GM11168 (cell line): ENCODE data around the gene PCDH20.
"Not testable (repeated sequence)": the region's sequence is repeated elsewhere in the genome, so short reads cannot be mapped to it uniquely, and the experiment has no call there.

Experiments
- in situ Hi-C: fragments of 300-500 bp; cut with MboI; formaldehyde crosslinking; loops from one replicate; pipeline ENCODE4 v1.12.0; 2022; ENCODE audit warnings: low sequenced_read_pairs; ENCODE audit not compliant: unreplicated experiment

The PCDH20 gene, protein sequence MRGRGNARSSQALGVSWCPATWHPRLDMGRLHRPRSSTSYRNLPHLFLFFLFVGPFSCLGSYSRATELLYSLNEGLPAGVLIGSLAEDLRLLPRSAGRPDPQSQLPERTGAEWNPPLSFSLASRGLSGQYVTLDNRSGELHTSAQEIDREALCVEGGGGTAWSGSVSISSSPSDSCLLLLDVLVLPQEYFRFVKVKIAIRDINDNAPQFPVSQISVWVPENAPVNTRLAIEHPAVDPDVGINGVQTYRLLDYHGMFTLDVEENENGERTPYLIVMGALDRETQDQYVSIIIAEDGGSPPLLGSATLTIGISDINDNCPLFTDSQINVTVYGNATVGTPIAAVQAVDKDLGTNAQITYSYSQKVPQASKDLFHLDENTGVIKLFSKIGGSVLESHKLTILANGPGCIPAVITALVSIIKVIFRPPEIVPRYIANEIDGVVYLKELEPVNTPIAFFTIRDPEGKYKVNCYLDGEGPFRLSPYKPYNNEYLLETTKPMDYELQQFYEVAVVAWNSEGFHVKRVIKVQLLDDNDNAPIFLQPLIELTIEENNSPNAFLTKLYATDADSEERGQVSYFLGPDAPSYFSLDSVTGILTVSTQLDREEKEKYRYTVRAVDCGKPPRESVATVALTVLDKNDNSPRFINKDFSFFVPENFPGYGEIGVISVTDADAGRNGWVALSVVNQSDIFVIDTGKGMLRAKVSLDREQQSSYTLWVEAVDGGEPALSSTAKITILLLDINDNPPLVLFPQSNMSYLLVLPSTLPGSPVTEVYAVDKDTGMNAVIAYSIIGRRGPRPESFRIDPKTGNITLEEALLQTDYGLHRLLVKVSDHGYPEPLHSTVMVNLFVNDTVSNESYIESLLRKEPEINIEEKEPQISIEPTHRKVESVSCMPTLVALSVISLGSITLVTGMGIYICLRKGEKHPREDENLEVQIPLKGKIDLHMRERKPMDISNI

DNA sequence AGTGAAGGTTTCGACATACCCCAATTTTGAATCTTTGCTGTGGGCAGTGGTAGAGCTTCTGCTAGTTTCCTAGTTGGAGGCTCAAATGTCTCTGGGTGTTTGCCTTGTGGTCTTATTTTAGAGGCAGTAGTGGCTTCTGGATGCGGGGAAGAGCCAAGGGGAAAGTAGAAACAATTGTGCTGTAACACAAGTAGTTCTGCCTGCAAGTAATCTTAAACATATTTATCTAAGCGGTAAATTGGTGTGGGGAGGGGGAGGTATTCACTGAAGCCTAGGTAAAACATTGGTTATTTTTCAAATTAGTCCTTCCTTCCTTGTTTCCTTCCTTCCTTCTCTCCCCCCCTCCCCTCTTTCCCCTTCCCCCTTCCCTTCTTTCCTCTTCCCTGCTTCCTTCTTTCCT lies at the start of gene PCDH20:
Gene PCDH20, minus strand, starts transcription at position 101 of the 400 bp plus-strand sequence. CDS start 691 bp downstream, outside the sequence.
- in situ Hi-C loops: no loop called here

DNA sequence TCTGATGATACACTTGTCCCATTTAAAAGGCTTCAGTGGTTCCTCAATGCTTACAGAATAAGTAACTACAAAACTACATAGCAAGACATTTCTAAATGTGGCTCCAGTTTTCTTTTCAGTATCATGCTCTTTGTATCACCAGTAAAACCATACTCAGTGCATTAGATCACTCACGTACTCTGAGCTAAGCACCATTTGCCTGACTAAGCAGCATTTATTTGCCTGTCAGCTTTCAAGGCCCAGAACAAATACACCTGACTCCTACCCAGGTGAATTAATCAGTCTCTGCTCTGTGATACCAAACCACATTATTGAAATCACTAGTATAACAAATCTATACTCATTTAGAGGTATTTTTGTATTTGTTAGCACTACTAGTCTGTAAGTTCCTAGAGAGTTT lies 47.4 kb upstream of the PCDH20 start:
- in situ Hi-C loops: no loop called here

DNA sequence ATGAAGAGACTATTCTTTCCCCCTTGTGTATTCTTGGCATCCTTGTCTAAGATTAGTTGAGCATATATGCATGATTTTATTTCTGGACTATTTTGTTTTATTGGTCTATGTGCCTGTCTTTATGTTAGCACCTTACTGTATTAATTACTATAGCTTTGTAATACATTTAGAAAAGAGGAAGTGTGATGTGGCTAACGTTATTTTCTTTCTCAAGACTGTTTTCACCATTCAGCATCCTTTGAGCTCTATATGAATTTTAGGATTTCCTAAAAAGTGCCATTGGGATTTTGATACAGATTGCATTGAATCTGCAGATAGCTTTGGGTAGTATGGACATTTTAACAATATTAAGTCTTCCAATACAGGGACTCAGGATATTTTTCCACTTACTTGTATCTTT lies 37.5 kb upstream of the PCDH20 start:
- in situ Hi-C loops: no loop called here

DNA sequence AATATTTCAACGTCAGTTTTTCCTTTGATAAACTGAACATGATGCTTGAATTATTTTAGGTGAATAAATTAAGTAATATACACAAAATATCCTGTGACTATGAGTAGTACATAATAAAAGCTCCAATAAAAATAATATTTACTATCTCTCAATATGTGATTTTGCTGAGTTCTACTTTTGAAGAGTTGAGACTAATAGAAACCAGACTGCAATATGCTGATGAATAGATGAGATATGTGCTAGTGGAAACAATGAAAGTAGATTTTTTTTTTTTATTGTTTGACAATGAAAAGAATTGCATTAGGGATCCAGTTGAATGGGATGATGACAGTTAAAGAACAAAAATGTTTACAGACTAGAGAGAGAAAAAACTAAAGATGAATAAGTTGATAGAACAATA lies 16.4 kb upstream of the PCDH20 start:
- in situ Hi-C loops: no loop called here

DNA sequence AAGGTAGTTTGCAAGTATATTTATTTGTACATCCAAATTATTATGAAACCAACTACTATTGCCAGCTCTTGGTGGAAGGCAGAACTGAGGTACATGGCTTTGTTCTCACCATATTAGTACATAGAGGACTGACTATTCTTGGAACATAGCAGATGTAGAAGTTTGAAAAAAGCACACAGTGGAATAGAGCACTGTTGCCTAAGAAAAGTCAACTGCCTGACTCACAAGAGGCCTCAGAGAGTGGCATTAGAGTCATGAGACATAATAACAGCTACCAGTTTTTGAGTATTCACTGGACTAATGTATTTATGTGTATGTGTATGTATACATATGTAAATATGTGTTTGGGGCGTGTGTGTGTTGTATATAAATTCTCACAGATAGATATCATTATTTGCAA lies 8.3 kb upstream of the PCDH20 start:
- in situ Hi-C loops: no loop called here

DNA sequence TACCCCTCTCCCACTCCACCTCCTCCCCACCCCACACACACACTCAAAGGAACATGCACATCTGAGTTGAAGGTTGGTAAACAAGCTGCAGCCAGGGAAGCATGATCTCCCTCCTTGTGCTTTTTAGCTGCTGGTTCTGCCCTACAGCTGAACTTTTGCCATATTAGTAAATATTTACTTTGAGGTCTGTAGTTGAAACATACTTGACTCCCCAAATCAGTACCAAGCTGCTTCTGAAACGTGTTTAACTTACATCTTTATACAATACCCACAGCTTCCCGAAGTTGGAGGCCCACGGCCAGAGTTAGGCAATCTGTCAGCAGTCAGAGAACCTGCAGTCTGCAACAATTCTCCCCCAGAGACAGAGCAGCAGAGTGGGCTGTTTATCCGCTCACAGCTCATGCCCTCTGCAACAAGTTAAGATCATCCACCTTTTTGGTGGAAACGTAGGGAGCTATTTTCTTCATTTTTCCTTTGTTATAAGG lies 1.5 kb upstream of the PCDH20 start:
- in situ Hi-C loops: no loop called here

DNA sequence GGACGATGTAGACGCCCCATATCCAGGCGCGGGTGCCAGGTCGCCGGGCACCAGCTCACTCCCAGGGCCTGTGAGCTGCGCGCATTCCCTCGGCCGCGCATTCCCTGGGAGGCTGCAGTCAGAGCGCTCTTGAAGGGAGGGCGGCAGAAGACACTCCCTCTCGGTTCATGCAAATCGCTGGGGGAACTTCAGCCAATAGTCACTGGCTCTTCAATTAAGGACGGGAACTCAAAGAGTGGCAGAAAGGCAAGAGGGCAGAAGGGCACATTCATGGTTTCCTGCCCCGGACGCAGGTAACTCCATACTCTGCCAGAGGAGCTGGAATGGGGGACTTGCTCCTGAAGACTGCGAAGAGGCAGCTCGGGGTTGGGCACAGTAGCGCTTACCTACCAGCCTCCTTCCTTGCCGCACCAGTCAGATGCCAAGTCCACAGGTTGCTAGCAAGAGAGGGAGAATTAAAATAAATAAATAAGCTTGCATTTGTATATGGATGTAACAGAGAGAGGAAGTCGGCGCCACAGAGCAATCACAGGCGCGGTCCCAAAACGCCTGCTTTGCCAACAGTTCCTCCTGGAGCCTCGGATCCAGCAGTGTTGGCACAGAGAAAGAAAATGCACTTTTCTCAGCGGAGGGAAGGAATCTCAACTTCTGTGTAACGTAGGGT lies 459 bp downstream of the PCDH20 start:
- in situ Hi-C loops: no loop called here

DNA sequence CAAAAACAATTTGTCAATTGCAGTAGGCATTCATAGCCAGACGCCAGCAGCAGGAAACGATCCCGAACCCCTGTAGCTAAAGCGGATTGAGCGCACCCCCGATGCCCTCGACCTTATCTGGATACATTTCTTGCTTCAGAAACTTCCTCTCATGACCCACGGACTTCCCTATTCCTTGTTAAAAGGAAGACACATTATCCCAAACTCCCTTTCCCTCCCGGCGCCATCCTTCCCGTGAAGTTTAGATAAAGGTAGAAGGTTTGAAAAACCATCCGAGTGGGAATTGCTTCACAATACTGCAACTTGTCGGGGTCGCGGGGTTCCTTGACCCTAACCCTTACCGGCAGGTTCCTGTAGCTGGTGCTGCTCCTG lies 977 bp downstream of the PCDH20 start:
- in situ Hi-C loops: no loop called here

DNA sequence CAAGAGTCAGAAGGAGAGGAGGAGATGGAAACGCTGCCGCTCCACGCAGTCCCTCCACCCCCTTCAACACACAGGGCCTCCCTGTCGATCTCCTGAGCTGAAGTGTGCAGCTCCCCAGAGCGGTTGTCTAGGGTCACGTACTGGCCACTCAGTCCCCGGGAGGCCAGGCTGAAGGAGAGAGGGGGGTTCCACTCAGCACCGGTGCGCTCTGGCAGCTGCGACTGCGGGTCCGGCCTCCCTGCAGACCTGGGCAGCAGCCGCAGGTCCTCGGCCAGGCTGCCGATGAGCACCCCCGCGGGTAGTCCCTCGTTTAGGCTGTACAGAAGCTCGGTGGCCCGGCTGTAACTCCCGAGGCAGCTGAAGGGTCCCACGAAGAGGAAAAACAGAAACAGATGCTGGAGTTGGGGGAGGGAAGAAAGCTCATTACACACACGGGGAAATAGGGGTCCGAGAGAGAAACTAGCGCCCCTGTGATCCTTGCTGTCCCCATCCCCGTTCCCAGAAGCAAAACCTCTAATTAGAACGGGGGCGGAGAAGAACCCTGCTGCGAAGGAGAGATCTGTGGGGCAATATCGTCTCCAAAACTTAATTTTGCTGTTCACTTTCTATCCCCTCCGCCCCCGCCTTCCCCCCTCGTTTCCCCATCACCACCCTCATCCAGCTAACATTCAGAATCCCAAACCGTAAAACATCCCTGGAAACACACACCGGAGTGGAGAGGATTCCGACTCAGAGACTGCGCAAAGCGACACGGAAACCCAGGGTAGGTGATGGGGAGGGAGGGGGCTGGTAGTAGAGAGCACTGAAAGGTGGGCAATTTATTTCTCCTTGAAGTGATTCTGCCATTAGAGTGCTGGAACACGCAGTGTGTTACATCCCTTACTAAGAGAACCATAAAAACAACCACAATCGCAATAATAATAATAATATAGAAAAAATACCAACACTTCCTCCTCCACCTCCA lies 1.8 kb downstream of the PCDH20 start:
- in situ Hi-C loops: no loop called here

DNA sequence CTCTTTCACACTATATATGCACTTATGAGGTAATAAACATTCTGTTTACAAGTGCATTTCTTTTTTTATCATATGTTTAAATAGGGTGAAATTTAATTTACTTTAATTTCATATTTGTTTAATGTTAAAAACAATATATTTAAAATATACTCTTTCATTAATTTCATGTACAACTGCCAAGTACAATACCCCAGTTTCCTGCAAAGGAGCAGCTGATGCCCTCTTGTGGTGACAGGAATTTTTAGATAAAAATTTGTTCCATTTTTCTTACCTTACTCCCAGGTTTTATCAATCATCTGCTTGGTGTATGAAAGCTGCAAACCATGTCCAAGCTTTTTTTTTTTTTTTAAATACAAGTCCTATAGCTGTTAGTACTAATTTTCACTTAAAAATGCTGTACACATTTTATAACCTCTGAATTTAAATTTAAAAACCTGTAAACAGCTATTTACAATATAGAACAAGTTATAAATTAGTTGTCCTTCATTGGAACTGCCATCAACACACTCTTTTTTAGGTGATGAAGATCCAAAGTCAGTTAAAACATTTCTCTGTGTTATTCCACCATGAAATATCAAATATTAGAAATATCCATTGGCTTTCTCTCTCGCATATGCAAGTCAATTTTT lies 4.9 kb downstream of the PCDH20 start:
- in situ Hi-C loops: no loop called here

DNA sequence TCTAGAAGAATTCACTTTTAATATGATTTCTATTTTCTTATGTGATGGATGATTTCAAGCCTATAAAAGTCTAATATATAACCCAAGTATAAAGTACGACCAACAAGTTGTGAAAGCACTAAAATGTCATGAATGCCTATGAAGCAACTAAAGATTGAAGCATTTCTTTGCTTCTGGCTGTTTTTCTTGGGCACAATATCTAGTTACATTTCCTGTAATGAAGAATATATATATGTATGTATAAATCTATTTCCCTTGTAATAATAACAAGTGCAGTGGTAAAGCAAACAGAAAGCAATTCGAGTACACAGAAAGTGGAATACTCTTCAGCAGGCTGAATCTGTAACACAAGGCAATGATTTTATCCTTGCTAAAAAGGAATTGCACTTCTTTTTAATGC lies 5.4 kb downstream of the PCDH20 start:
- in situ Hi-C loops: no loop called here

DNA sequence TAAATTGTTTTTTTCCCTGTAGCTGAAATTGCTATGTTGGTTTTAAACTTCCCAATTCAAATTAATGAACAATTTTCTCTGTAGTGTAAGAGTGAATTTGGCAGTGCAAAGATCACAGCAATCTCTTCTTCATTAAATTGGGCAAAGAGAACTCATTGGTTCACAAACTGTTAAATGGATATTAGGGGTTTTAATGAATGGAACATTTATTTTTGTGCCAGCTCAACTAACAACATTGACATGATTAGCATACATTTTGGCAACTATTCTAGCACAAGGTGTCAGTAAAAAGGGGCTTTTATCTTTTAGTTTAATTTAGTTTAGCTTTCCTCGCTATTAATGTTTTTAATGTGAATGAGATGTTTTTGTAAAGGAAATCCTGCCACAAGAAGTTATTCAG lies 7.1 kb downstream of the PCDH20 start:
- in situ Hi-C loops: no loop called here

DNA sequence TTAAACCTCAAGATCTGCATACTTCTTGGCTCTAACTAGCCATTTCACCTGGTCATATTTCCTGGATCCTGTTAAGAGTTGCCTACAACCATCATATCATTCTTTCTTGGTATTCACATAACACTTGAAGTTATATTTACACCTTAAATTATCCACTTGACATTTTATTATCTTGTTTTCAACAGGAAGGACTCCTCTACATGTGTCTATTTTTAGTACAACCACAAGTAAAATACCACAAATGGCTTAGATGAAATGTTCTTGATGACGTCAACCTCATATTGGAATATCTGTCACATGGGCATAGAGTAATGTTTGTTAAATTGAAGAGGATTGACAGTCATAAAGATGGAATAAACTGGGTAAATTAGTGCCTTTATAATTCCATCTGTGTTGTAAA lies 9.4 kb downstream of the PCDH20 start:
- in situ Hi-C loops: no loop called here

DNA sequence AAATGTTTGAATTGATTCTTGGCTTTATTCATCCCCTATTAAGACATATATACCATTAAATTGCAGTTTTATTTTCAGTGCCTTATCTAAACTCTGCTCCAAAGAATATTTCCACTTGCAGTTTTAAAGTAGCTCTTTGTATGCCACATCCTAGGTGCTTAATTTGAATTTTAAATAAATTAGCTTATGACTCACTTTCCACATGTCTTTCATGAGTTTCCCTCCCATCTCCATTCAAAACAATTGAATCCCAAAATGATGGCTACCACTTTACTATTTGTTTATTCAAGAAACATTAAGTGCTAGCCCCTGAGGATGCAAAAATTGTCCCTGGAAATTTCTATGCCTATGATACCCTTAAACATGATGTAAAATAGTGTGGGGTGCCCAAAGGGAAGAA lies 19.5 kb downstream of the PCDH20 start:
- in situ Hi-C loops: no loop called here

DNA sequence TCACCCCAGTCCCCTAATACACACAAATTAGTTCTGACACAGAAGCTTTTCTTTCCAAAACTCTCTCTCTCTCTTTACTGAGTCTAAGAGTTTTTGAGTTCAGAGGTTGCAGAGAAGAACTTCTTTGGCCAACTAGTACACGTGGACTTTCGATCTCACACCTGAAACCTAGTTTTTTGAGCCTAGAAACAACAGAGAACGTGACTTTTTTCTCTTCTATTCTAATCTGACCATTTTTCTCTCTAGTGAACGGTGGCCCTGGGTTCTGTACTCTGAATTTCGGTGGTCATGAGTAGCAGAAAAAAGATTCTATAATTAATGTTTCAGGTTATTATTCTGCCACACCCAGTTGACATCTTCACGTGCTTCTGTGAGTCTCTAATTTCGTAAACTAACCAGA lies 24.2 kb downstream of the PCDH20 start:
- in situ Hi-C loops: no loop called here

DNA sequence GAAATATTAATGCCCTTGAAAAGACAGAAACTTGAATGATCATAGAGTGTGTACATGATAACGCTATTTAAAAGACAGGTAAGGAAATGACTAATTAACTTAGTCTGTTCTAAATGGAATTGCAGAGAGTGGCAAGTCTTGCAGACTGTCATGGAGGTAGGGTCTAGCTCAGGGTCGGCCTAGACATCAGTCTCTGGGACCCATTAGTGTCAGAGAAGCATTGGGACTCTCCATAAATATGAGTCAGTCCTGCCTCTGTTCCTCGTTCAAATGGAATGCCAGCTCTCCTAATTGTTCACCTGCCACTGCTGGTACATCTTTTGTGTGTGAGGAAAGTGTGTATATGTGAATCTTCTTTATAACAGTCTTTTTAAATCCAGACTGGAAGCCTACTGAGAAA lies 28.0 kb downstream of the PCDH20 start:
- in situ Hi-C loops: no loop called here

DNA sequence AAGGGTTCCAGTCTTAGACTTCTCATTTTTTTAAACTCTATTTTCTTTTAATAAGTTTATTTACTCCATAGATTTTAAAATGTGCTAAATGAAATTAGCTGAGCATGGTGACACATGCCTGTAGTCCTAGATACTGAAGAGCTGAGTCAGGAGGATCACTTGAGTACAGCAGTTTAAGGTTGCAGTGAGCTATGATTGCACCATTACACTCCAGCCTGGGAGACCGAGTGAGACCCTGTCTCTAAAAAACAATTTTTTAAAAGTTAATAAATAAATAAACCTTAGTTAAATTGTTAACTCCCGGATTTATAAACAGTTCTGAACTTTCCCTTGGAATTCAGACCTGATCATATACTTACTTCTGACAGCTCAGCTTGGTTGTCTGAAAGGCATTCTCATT lies 32.5 kb downstream of the PCDH20 start:
- in situ Hi-C loops: no loop called here

DNA sequence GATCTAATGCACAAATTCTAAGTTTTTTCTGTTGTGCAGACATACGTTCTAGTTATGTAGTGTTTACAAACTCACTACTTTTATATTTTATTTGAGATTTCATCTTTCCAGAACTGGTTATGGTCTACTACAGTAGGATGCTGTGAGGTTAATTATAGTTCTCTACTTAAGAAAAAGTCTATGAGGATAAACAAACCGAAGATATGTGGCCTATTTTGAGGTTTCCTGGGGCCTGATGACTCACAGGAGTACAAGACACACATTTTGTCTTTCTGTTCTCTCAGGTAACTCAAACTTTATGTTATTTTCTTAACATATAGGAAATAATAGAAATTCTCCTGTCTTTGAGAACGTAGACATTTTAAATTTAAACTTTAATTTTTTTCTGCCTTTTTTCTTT lies 45.1 kb downstream of the PCDH20 start:
- in situ Hi-C loops: no loop called here

DNA sequence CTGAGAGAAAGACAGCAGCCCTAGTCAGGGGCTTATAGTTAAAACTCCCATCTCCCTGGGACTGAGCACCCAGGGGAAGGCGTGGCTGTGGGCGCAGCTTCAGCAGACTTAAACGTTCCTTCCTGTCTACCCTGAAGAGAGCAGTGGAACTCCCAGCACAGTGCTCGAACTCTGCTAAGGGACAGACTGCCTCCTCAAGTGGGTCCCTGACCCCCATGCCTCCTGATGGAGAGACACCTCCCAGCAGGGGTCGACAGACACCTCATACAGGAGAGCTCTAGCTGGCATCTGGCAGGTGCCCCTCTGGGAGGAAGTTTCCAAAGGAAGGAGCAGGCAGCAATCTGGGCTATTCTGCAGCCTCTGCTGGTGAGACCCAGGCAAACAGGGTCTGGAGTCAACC lies 51.0 kb downstream of the PCDH20 start:
- in situ Hi-C loops: not testable (repeated sequence)
